Type B pancreatic cell (in vitro differentiated cells): ENCODE measurements around the gene KCNJ6. TPM values are rescaled to one million over a fixed set of nuclear protein-coding genes. Genes with fewer than 3 reads are reported as not detected.

Experiments used
- DNase-seq: peaks from one replicate; pipeline ENCODE4 v3.0.0; 2021; ENCODE audit warnings: mixed read lengths; ENCODE audit not compliant: unreplicated experiment; ENCODE audit errors: extremely low spot score
- H3K27ac Mint-ChIP-seq: 2 replicates; pipeline ENCODE4 v1.8.0; 2021; ENCODE audit warnings: mild to moderate bottlenecking, mixed read lengths
- H3K27me3 Mint-ChIP-seq: 2 replicates; pipeline ENCODE4 v1.8.0; 2021; ENCODE audit warnings: mixed read lengths
- H3K36me3 Mint-ChIP-seq: 2 replicates; pipeline ENCODE4 v1.8.0; 2021; ENCODE audit warnings: mixed read lengths
- H3K4me1 Mint-ChIP-seq: one replicate; pipeline ENCODE4 v1.8.0; 2021; ENCODE audit warnings: mixed read lengths; ENCODE audit not compliant: unreplicated experiment
- H3K4me3 Mint-ChIP-seq: 2 replicates; pipeline ENCODE4 v1.8.0; 2021; ENCODE audit warnings: mild to moderate bottlenecking, mixed read lengths
- H3K9me3 Mint-ChIP-seq: 2 replicates; pipeline ENCODE4 v1.8.0; 2021; ENCODE audit warnings: mixed read lengths
- CTCF ChIP-seq: fragments of 200-600 bp; sonication (generic); conservative IDR thresholded peaks from 2 replicates; pipeline ENCODE4 v1.5.0; 2021; ENCODE audit warnings: antibody characterized with exemption, mild to moderate bottlenecking
- total RNA-seq: library from RNA; stranded (reverse); gene quantifications from 2 replicates; pipeline ENCODE4 v1.2.1, GENCODE V29; 2021; ENCODE audit warnings: low replicate concordance

Gene KCNJ6
- total RNA-seq, 1 donor from 2014 or later: 2.1 TPM

- Mint-ChIP-seq H3K27me3 (peaks cover 16% of the 10 kb centered on the region), H3K9me3 (peaks cover 6% of the 10 kb centered on the region), H3K27ac (no peak overlapping the region), H3K4me1 (no peaks in the 10 kb centered on the region), H3K36me3 (no peaks in the 10 kb centered on the region), H3K4me3 (no peak overlapping the region)
- no peak for DNase-seq
- TF ChIP-seq CTCF: no peak
Observed at GRCh38 chr21:37682966-37683365, 233.3 kb downstream of the KCNJ6 start.

- peaks cover 6% of the 10 kb centered on the region for H3K9me3 Mint-ChIP-seq
Observed at GRCh38 chr21:37677006-37677405, 239.3 kb downstream of the KCNJ6 start.

GRCh38 chr21:37675202-37675801, 241.0 kb downstream of the KCNJ6 start:
- no peaks in the 10 kb centered on the region for H3K36me3 Mint-ChIP-seq
- H3K4me3 Mint-ChIP-seq: no peak overlapping the region
- peak; percentile 100 for TF ChIP-seq CTCF
- peaks cover 6% of the 10 kb centered on the region for H3K9me3 Mint-ChIP-seq
- peaks cover 49% of the 10 kb centered on the region for H3K27me3 Mint-ChIP-seq
- no peaks in the 10 kb centered on the region for H3K4me1 Mint-ChIP-seq
- no peak overlapping the region for H3K27ac Mint-ChIP-seq
- peak; percentile 78 for DNase-seq

More at GRCh38 chr21:37677006-37677405, 239.3 kb downstream of the KCNJ6 start:
- Mint-ChIP-seq H3K4me1 (no peaks in the 10 kb centered on the region), H3K4me3 (no peak overlapping the region), H3K27ac (no peak overlapping the region), H3K27me3 (peaks cover 52% of the 10 kb centered on the region), H3K36me3 (no peaks in the 10 kb centered on the region)
- no peak for DNase-seq
- no peak for TF ChIP-seq CTCF

- H3K9me3 Mint-ChIP-seq: peaks cover 6% of the 10 kb centered on the region
- H3K36me3 Mint-ChIP-seq: no peaks in the 10 kb centered on the region
- H3K27ac Mint-ChIP-seq: no peak overlapping the region
- DNase-seq: no peak
- peaks cover 49% of the 10 kb centered on the region for H3K27me3 Mint-ChIP-seq
- TF ChIP-seq CTCF: no peak
- no peak overlapping the region for H3K4me3 Mint-ChIP-seq
- H3K4me1 Mint-ChIP-seq: no peaks in the 10 kb centered on the region
Observed at GRCh38 chr21:37673801-37674575, 242.3 kb downstream of the KCNJ6 start.

GRCh38 chr21:37671381-37671780, 244.9 kb downstream of the KCNJ6 start:
- Mint-ChIP-seq H3K4me1 (no peaks in the 10 kb centered on the region), H3K9me3 (no peaks in the 10 kb centered on the region), H3K27me3 (peaks cover 35% of the 10 kb centered on the region), H3K4me3 (no peak overlapping the region), H3K36me3 (no peaks in the 10 kb centered on the region), H3K27ac (no peak overlapping the region)
- no peak for TF ChIP-seq CTCF
- DNase-seq: no peak
